Liver (tissue), 3 donors: ENCODE measurements around the gene CALM3.

Experiments
- GABPA ChIP-seq, 2 donors: IDR thresholded peaks in 1 of 2; conservative IDR thresholded peaks in 1 of 2; 2 replicates each; pipeline ENCODE4 v1.6.1; 2016; ENCODE audit warnings: antibody characterized with exemption in 2 of 2, mild to moderate bottlenecking in 1 of 2, moderate library complexity in 1 of 2
- NR2F2 ChIP-seq: IDR thresholded peaks from 2 replicates; pipeline ENCODE4 v1.6.1; 2016; ENCODE audit warnings: antibody characterized with exemption
- RAD21 ChIP-seq, 2 donors: IDR thresholded peaks; 2 replicates each; pipeline ENCODE4 v1.6.1; 2016; ENCODE audit warnings: antibody characterized with exemption in 2 of 2, mild to moderate bottlenecking in 2 of 2
- SP1 ChIP-seq: IDR thresholded peaks from 2 replicates; pipeline ENCODE4 v1.6.1; 2018; ENCODE audit warnings: antibody characterized with exemption, mild to moderate bottlenecking
- TF ChIP-seq, protein P1 (sequence below): fragments of 150-350 bp; IDR thresholded peaks from 2 replicates; pipeline ENCODE4 v1.5.1; 2017; ENCODE audit warnings: improper control_type of control experiment, low read depth, low read length; ENCODE audit not compliant: missing input control
- donor health status: healthy.
- donor health status: healthy.

DNA sequence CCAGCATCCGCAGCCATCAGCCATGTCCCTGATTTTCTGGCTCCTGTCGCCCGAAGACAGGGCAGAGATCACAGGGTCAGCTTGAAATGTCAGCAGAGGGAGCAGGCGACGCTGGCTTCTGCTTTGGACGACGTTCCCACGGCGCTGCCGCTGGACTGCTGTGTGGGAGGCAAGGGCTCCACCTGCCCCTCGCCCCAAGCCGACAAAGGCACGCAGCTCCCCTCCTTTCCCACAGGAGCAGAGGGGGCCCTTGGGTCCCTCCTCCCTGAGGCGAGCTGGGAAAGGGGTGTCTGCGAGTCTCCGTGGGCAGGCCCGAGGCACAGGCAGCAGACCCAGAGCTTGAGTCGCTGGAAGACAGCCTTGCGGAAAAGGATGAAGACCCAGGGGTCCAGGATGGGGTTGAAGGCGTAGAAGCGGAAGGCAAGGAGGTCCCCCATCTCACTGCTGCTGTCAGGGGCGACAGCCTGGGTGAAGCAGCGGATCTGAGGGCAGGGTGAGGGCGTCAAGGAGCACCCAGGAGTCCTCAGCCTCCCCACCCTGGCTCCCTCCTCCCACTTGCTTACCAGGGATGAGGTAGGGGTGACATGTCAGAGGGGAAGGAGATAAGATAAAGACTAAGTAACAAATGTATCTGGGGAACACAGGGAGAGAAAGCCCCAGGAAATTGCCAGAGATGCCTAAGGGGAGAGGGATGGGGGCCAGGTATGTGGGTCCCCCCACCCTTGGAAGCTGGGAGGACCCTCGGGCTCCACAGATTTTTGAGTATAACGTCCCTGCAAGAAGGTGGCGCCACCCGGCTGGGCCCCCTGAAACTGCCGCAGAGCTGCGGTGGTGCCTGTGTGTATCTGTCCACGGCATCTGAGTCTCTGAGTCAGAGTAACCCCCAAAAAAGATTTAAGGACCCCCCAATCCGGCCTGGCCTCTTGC lies 20.3 kb downstream of the CALM3 start:
- TF ChIP-seq NR2F2 (peak; percentile 87), GABPA (IDR thresholded peaks at IDR 0.05 in 1 of 2, conservative IDR thresholded peaks at IDR 0.05 in 1 of 2) (no peak), SP1 (no peak), RAD21 (IDR thresholded peaks at IDR 0.05) (no peak)
- TF ChIP-seq, protein P1, sequence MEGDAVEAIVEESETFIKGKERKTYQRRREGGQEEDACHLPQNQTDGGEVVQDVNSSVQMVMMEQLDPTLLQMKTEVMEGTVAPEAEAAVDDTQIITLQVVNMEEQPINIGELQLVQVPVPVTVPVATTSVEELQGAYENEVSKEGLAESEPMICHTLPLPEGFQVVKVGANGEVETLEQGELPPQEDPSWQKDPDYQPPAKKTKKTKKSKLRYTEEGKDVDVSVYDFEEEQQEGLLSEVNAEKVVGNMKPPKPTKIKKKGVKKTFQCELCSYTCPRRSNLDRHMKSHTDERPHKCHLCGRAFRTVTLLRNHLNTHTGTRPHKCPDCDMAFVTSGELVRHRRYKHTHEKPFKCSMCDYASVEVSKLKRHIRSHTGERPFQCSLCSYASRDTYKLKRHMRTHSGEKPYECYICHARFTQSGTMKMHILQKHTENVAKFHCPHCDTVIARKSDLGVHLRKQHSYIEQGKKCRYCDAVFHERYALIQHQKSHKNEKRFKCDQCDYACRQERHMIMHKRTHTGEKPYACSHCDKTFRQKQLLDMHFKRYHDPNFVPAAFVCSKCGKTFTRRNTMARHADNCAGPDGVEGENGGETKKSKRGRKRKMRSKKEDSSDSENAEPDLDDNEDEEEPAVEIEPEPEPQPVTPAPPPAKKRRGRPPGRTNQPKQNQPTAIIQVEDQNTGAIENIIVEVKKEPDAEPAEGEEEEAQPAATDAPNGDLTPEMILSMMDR: no peak
